CD14-positive monocyte (primary cell): Measurements from ENCODE around the gene L1TD1. TPM values are rescaled to one million over a fixed set of nuclear protein-coding genes. Genes with fewer than 3 reads are reported as not detected.

ENCODE experiments used
- DNase-seq, 3 donors: peaks; one replicate each; pipeline ENCODE4 v3.0.0-alpha.2; 2011 to 2022
- H2AFZ ChIP-seq: 2 replicates; pipeline ENCODE4 v1.6.0; 2012; ENCODE audit warnings: mild to moderate bottlenecking, low read depth, low read length, inconsistent platforms; ENCODE audit not compliant: insufficient read depth, poor library complexity, severe bottlenecking
- H3K27ac ChIP-seq, 2 donors: 1 replicate in 1 of 2; 2 replicates in 1 of 2; pipeline ENCODE4 v1.5.1; 2012 to 2013; ENCODE audit warnings: low read length in 2 of 2, control low read depth in 1 of 2, inconsistent platforms in 1 of 2, low read depth in 1 of 2, mild to moderate bottlenecking in 1 of 2
- H3K27me3 ChIP-seq, 2 donors: one replicate each; pipeline versions ENCODE4 v1.6.0 to v1.6.1; 2011 to 2013; ENCODE audit warnings: low read length in 2 of 2; ENCODE audit not compliant: control insufficient read depth in 2 of 2, insufficient read depth in 2 of 2
- H3K36me3 ChIP-seq, 2 donors: replicated peaks in 1 of 2; 1 replicate in 1 of 2; 2 replicates in 1 of 2; pipeline versions ENCODE4 v1.5.1 to v1.6.1; 2012 to 2013; ENCODE audit warnings: low read length in 2 of 2, control low read depth in 1 of 2, inconsistent platforms in 1 of 2, mild to moderate bottlenecking in 1 of 2; ENCODE audit not compliant: insufficient read depth in 2 of 2, control insufficient read depth in 1 of 2
- H3K4me1 ChIP-seq, 2 donors: 1 replicate in 1 of 2; 2 replicates in 1 of 2; pipeline versions ENCODE4 v1.5.1 to v1.6.1; 2012 to 2013; ENCODE audit warnings: low read length in 2 of 2, control low read depth in 1 of 2, inconsistent platforms in 1 of 2, mild to moderate bottlenecking in 1 of 2, moderate library complexity in 1 of 2; ENCODE audit not compliant: insufficient read depth in 2 of 2, control insufficient read depth in 1 of 2
- H3K4me2 ChIP-seq: replicated peaks from 2 replicates; pipeline ENCODE3; 2012; ENCODE audit warnings: low read length, moderate library complexity, mild to moderate bottlenecking; ENCODE audit not compliant: poor library complexity, severe bottlenecking; ENCODE audit errors: extremely low read depth
- H3K4me3 ChIP-seq, 3 experiments: fragments of 200-600 bp in 1 of 3; sonication (generic) in 1 of 3; replicated peaks in 1 of 3; 1 replicate in 2 of 3; 2 replicates in 1 of 3; pipeline ENCODE4 v1.5.1; 2011 to 2013; ENCODE audit warnings: low read length in 3 of 3, mild to moderate bottlenecking in 3 of 3, control low read depth in 2 of 3, low read depth in 2 of 3, inconsistent platforms in 1 of 3, moderate library complexity in 1 of 3
- H3K79me2 ChIP-seq: 2 replicates; pipeline ENCODE4 v1.6.0; 2012; ENCODE audit warnings: mild to moderate bottlenecking, control low read depth, inconsistent platforms, low read length, moderate library complexity; ENCODE audit not compliant: insufficient read depth
- H3K9ac ChIP-seq: 2 replicates; pipeline ENCODE4 v1.6.0; 2017; ENCODE audit warnings: low read length, mild to moderate bottlenecking; ENCODE audit not compliant: insufficient read depth, poor library complexity, severe bottlenecking
- H3K9me3 ChIP-seq, 2 donors: replicated peaks in 1 of 2; 1 replicate in 1 of 2; 2 replicates in 1 of 2; pipeline versions ENCODE4 v1.5.1 to v1.6.1; 2012 to 2013; ENCODE audit warnings: low read length in 2 of 2, control low read depth in 1 of 2; ENCODE audit not compliant: control insufficient read depth in 1 of 2, insufficient read depth in 1 of 2
- H4K20me1 ChIP-seq: 2 replicates; pipeline ENCODE4 v1.6.0; 2012; ENCODE audit warnings: mild to moderate bottlenecking, low read length, control low read depth, moderate library complexity; ENCODE audit not compliant: insufficient read depth
- H3K27ac Mint-ChIP-seq, 7 donors: one replicate each; pipeline ENCODE4 v1.8.0; 2020; ENCODE audit warnings: mild to moderate bottlenecking in 7 of 7, mixed read lengths in 7 of 7, moderate library complexity in 6 of 7, inconsistent platforms in 2 of 7
- H3K27me3 Mint-ChIP-seq, 3 donors: one replicate each; pipeline ENCODE4 v1.8.0; 2021 to 2022; ENCODE audit warnings: low read depth in 3 of 3, mild to moderate bottlenecking in 3 of 3, mixed read lengths in 3 of 3, moderate library complexity in 3 of 3, inconsistent platforms in 1 of 3
- H3K36me3 Mint-ChIP-seq, 2 donors: one replicate each; pipeline ENCODE4 v1.8.0; 2020; ENCODE audit warnings: mixed read lengths in 2 of 2, inconsistent platforms in 1 of 2, mild to moderate bottlenecking in 1 of 2
- H3K4me1 Mint-ChIP-seq: one replicate; pipeline ENCODE4 v1.8.0; 2020; ENCODE audit warnings: mild to moderate bottlenecking, mixed read lengths
- H3K4me3 Mint-ChIP-seq, 2 donors: one replicate each; pipeline ENCODE4 v1.8.0; 2020; ENCODE audit warnings: mild to moderate bottlenecking in 2 of 2, mixed read lengths in 2 of 2, moderate library complexity in 1 of 2
- H3K9me3 Mint-ChIP-seq, 7 donors: one replicate each; pipeline ENCODE4 v1.8.0; 2020 to 2022; ENCODE audit warnings: mixed read lengths in 7 of 7, mild to moderate bottlenecking in 6 of 7, moderate library complexity in 6 of 7, inconsistent platforms in 2 of 7
- WGBS: methylation state at CpG from one replicate; pipeline ENCODE4 v1.1.5; 2013; ENCODE audit warnings: missing lambda C conversion rate; ENCODE audit not compliant: insufficient coverage; 5-methylcytosine and 5-hydroxymethylcytosine counted together
- intact Hi-C, 2 donors: fragments of 100-400 bp; cut with micrococcal nuclease; formaldehyde crosslinking; loops; one replicate each; pipeline versions ENCODE4 v1.15.0 to v1.15.1; 2023
- polyA plus RNA-seq, 3 donors: library from polyadenylated mRNA; depleted of rRNA in 1 of 3; unstranded in 2 of 3; stranded (reverse) in 1 of 3; fragments of 300-500 nt in 2 of 3; fragments of >200 nt in 1 of 3; fragmentation: Illumina TruSeq in 2 of 3; gene quantifications; 1 replicate in 2 of 3; 2 replicates in 1 of 3; pipeline ENCODE4 v1.2.3, GENCODE V29; 2012 to 2021
- TF ChIP-seq, protein P1 (sequence below): fragments of 200-600 bp; IDR thresholded peaks from one replicate; pipeline ENCODE4 v1.8.0; 2022; ENCODE audit warnings: antibody characterized with exemption, mild to moderate bottlenecking

The L1TD1 gene
- polyA plus RNA-seq, 3 donors: 0.09 to 0.22 (median 0.12) TPM

- Histone ChIP-seq H3K27ac (no peak overlapping the region), H4K20me1 (no peaks in the 10 kb centered on the region), H3K36me3 (no peaks in the 10 kb centered on the region), H3K9me3 (peaks cover 0 to 4% of the 10 kb centered on the region in 2 donors), H3K4me2 (no peak overlapping the region), H3K9ac (no peak overlapping the region), H3K4me1 (no peaks in the 10 kb centered on the region), H3K79me2 (no peaks in the 10 kb centered on the region), H3K27me3 (no peaks in the 10 kb centered on the region), H2AFZ (no peak overlapping the region), H3K4me3 (no peak overlapping the region)
- DNase-seq: no peak
- peaks cover 0 to 1% (median 0%) of the 10 kb centered on the region in 3 donors for H3K27me3 Mint-ChIP-seq
- H3K36me3 Mint-ChIP-seq: no peaks in the 10 kb centered on the region
- peaks cover 3% of the 10 kb centered on the region for H3K4me1 Mint-ChIP-seq
- H3K4me3 Mint-ChIP-seq: no peak overlapping the region
- no peak overlapping the region for H3K27ac Mint-ChIP-seq
- peaks cover 0 to 9% (median 6%) of the 10 kb centered on the region in 7 donors for H3K9me3 Mint-ChIP-seq
- TF ChIP-seq, protein P1, sequence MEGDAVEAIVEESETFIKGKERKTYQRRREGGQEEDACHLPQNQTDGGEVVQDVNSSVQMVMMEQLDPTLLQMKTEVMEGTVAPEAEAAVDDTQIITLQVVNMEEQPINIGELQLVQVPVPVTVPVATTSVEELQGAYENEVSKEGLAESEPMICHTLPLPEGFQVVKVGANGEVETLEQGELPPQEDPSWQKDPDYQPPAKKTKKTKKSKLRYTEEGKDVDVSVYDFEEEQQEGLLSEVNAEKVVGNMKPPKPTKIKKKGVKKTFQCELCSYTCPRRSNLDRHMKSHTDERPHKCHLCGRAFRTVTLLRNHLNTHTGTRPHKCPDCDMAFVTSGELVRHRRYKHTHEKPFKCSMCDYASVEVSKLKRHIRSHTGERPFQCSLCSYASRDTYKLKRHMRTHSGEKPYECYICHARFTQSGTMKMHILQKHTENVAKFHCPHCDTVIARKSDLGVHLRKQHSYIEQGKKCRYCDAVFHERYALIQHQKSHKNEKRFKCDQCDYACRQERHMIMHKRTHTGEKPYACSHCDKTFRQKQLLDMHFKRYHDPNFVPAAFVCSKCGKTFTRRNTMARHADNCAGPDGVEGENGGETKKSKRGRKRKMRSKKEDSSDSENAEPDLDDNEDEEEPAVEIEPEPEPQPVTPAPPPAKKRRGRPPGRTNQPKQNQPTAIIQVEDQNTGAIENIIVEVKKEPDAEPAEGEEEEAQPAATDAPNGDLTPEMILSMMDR: no peak
- intact Hi-C loops: no loop called here
These were observed 50.6 kb downstream of the L1TD1 start for GRCh38 chr1:62245201-62245600.

- H3K9ac ChIP-seq: no peak overlapping the region
- 76% methylated on average over 11 of the region's 14 CpGs for WGBS
- no peak overlapping the region for H3K4me2 ChIP-seq
- no peaks in the 10 kb centered on the region for H4K20me1 ChIP-seq
- peaks cover 0 to 10% (median 6%) of the 10 kb centered on the region in 7 donors for H3K9me3 Mint-ChIP-seq
- H3K9me3 ChIP-seq: peaks cover 0 to 4% of the 10 kb centered on the region in 2 donors
- intact Hi-C loops: no loop called here
- no peak overlapping the region for H2AFZ ChIP-seq
- H3K79me2 ChIP-seq: no peaks in the 10 kb centered on the region
- H3K4me3 ChIP-seq: no peak overlapping the region
- DNase-seq: no peak
- peaks cover 8% of the 10 kb centered on the region for H3K4me1 Mint-ChIP-seq
- no peak overlapping the region for H3K27ac ChIP-seq
- no peak overlapping the region for H3K4me3 Mint-ChIP-seq
- no peaks in the 10 kb centered on the region for H3K27me3 ChIP-seq
- no peaks in the 10 kb centered on the region for H3K36me3 Mint-ChIP-seq
- TF ChIP-seq, protein P1: no peak
- no peaks in the 10 kb centered on the region for H3K36me3 ChIP-seq
- H3K27ac Mint-ChIP-seq: no peak overlapping the region
- H3K27me3 Mint-ChIP-seq: peaks cover 0 to 1% (median 0%) of the 10 kb centered on the region in 3 donors
- H3K4me1 ChIP-seq: no peaks in the 10 kb centered on the region
These were observed 52.9 kb downstream of the L1TD1 start for GRCh38 chr1:62247391-62248168.
